ENCODE measurements around the gene AP1M2.
"Not testable (repeated sequence)": the region's sequence is repeated elsewhere in the genome, so short reads cannot be mapped to it uniquely, and the experiment has no call there.

The AP1M2 gene

GRCh38 chr19:10560154-10560553, 27.0 kb downstream of the AP1M2 start:
- DNase-seq = no peak

GRCh38 chr19:10557603-10558197, 29.4 kb downstream of the AP1M2 start:
- DNase-seq = no peak

DNA sequence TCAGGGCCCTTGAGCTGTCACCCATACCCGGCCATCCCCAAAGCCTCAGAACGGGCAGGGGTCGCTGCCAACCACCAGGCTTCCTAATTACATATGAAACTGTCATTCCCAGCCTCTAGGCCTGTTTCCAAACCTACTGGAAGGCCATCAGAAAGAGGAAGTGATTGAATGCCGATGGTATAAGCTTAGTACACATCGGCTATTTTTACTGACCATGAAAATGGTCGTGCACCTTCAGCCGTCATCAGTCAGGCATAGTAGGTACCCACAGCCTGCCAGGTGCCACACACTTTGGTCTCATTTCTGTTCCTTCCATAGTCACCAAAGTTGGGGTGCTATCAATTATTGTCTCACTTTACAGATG, 31.5 kb downstream of the AP1M2 start:
- no peak for DNase-seq

DNA sequence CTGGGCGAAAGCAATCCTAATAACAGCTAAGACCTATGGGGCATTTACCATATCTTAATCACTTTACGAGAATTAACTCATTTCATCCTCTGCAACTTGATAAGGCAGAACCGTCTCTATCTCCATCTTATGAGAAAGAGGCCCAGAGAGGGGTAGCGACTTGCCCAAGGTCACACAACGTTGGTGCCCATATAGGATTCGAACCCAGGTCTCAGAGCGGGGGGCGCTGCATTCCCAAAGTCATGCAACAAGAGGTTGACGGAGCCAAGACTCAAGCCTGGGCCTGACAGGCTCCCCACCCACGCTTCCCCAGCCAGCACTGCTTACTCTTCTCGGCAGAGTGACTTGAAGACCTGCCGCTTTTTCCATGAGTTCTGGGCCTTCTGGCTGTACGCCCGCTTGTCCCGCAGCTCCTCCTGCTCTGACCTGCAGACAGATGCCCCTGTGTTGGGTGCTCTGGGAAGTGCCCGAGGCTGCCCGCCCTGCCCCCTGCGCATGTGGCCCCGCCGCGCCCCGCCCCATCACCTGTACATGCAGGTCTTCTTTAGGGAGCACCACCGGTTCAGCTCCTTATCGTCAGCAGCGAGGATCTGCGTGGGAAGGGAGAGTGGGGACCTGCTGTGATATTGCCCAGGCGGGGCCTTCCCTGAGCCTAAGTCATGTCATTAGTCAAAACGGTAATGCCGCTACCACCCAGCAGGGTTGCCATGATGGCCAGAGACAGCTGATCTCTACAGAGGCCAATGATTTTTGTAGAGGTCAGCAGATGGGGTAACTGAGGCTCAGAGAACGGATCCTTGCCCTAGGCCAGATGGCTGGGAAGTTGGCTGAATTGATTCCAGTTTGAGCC, 32.1 kb downstream of the AP1M2 start:
- DNase-seq = no peak

DNA sequence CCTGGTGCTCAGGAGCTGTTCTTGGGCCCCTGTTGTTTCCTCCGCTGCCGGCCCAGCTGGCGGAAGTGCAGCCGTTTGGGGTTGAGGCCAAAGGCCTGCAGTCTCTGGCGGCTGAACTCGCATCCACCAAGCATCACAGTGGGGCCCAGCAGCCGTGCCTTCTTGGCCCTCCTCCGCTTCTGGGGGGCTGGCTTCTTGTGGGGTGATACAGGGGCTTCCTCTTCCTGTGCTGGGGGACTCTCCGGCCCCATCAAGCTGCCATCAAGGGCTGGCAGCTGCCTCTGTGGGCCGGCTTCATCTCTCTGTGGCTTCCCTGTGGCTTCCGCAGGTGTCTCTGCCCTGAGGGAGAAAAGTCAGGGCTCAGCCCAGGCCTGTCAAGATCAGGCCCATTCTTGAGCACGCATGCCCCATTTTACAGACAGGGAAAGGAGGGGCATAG, 33.1 kb downstream of the AP1M2 start:
- DNase-seq = no peak

DNA sequence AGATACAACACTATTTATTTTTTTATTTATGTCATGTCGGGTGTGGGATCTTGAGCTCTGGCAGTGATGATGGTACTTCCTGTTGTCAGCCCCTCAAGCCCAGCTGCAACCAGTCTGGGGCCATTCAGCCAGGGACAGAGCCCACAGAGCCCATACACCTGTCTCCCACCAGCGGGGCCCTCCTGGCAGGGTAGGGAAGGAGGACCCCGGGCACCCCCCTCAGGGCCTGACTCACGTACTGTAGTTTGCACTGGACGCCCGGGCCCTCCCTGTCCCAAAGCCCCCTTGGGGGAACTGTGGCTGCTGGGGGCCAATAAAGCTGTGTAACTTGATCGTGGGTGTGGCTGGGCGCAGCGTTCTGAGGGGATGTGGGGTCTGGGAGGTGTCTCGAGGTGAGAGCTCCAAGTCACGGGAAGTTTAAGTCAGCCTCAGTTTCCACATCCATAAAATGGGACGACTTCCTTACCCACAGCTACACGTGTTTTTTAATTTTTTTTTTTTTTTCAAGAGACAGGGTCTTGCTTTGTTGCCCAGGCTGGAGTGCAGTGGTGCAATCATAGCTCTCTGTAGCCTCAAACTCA, 33.9 kb downstream of the AP1M2 start:
- DNase-seq = no peak

GRCh38 chr19:10552510-10553053, 34.5 kb downstream of the AP1M2 start:
- DNase-seq = no peak

- DNase-seq = no peak
Observed at GRCh38 chr19:10551698-10552301, 35.3 kb downstream of the AP1M2 start.

DNA sequence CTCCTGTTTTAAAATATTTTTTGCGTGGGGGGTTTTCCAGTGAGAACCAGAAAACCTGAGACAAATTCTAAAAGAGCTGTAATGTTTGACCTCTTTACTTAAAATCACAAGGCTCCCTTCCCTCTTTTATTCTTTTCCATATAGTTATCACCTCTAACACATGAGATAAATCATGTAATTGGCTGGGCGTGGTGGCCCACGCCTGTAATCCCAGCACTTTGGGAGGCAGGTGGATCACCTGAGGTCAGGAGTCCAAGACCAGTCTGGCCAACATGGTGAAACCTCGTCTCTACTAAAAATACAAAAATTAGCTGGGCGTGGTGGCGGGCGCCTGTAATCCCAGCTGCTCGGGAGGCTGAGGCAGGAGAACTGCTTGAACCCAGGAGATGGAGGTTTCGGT, 36.1 kb downstream of the AP1M2 start:
- DNase-seq = not testable (repeated sequence)

GRCh38 chr19:10550336-10550735, 36.8 kb downstream of the AP1M2 start:
- no peak for DNase-seq

- no peak for DNase-seq
Observed at GRCh38 chr19:10549733-10550132, 37.4 kb downstream of the AP1M2 start.

DNA sequence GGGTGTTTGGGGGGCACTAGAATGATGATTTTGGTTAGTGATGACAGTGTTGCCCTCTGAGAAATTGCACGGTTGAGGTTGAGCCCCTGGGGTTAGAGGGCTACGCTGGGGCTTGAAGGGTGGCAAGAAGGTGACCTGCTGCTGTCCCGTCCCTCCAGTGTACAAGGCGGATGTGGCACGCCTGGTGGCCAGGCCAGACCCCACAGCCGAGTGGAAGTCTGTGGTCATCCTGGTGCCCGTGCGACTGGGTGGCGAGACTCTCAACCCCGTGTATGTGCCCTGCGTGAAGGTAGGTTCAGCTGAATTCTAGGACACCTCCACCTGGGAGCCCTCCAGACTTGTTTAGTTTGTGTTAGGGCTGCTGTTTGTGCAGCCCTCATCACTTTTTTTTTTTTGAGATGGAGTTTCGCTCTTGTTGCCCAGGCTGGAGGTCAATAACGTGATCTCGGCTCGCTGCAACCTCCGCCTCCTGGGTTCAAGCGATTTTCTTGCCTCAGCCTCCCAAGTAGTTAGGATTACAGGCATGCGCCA, 38.3 kb downstream of the AP1M2 start:
- no peak for DNase-seq

DNA sequence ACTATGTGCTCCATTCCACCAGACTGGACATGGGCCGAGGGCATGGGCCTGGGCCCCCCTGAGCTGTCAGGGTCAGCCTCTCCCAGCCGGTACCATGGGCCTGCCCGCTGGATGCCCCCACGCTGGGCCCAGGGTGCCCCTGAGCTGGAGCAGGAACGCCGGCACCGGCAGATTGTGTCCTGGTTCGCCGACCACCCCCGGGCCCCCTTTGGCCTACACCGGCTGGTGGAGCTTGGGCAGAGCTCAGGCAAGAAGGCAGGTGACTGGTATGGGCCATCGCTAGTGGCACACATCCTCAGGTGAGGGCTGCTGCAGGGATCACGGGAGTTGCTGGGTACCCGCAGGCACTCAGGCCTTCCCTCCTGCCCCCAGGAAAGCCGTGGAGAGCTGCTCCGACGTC, 40.3 kb downstream of the AP1M2 start:
- DNase-seq = no peak

DNA sequence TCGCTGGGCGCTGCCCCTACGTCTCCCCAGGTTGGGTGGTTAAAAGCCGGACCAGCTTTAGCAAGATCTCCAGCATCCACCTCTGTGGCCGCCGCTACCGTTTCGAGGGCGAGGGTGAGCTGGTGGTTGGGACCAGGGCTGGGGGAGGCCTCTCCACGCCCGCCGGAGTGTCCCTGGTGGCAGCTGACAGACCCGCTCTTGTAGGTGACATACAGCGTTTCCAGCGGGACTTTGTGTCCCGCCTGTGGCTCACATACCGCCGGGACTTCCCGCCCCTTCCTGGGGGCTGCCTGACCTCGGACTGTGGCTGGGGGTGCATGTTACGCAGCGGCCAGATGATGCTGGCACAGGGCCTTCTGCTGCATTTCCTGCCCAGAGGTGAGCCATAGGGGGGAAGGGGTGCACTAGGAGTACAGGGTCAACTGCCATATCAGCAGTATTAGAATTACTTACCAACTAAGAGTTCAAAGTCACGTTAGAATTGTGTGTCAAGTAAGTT, 42.3 kb downstream of the AP1M2 start:
- no peak for DNase-seq

DNA sequence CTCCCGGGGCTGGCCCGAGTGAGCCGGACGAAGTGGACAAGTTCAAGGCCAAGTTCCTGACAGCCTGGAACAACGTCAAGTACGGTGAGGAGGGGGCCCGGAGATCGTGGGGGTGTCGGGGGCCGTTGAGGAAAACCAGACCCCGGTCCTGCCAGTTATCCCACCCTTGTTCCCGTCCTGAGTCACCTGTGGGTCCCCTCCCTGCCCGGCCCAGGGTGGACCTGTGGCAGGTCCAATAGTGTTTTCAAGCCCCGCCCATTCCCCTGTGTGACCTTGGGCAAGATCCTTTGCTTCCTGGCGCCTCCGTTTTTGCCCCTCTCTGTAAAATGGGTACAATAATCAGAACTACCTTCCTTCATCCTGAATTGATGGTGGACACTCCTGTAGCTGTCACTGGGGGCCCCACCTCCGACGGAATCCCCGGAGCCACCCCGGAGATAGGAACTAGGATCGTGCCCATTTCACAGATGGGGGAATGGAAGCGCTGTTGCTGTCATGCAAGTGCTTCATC, 42.8 kb downstream of the AP1M2 start:
- no peak for DNase-seq

DNA sequence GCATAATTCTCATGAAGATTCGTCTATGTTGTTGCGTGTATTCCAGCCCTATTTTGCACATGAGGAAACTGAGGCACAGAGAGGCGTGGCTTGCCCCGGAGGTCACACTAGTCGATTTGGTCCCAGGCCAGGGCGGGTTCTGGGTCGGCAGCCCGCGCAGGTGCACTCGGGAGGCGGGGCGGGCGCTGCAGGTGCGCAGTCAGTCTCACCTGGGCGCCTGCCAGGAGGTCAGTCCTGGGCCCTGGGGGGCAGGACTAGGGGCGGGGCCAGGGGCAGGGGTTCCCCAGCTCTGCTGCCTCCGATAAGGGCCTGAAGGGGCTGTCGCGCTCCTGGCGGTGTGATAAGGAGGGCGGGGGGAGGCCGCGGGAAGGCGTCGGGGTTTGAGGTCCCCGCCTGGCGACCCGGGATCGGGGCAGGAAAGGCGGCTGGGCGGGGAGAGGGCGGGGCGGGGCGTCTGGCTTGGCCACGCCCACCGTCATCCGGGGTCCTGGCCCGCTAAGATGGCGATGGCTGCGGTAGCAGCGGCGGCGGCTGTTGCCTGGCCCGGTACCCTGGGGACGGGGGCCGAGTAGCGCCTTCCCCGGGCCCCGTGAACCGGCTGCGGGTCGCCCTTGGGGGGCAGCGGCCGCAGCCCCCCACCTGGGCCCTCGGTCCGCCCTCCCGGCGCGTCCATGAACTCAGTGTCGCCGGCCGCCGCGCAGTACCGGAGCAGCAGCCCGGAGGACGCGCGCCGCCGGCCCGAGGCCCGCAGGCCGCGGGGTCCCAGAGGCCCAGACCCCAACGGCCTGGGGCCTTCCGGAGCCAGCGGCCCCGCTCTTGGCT, 43.5 kb downstream of the AP1M2 start, which contains the start of gene ATG4D:
Gene ATG4D (plus strand): TSS at position 485 of the 822 bp plus-strand sequence. CDS start 187 bp downstream, at position 672.
- peak; percentile 23 for DNase-seq

DNA sequence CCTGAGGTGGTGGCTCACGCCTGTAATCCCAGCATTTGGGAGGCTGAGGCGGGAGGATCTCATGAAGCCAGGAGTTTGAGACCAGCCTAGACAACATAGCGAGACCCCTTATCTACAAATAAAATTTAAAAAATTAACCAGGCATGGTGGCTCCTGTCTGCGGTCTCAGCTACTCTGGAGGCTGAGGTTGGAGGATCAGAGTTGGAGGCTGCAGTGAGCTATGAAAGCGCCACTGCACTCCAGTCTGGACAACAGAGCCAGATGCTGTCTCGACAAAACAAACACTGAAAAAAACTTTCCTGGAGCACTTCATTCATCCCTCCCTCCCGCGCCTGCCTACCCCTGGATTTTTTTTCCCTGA, 44.1 kb downstream of the AP1M2 start:
- no peak for DNase-seq

DNA sequence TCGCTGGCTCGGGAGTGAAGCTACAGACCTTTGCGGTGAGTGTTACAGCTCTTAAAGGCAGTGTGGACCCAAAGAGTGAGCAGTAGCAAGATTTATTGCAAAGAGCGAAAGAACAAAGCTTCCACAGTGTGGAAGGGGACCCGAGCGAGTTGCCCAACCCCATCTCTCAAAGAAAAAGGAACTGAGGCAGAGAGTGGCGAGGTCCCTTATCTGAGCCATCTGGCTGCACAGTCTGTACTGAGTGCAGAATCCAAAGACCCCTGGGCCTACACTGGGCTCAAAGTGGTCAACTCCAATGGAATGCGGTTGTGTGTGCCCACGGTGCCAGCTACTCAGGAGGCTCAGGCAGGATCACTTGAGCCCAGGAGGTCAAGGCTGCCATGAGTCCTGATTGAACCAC, 48.1 kb downstream of the AP1M2 start:
- not testable (repeated sequence) for DNase-seq

DNA sequence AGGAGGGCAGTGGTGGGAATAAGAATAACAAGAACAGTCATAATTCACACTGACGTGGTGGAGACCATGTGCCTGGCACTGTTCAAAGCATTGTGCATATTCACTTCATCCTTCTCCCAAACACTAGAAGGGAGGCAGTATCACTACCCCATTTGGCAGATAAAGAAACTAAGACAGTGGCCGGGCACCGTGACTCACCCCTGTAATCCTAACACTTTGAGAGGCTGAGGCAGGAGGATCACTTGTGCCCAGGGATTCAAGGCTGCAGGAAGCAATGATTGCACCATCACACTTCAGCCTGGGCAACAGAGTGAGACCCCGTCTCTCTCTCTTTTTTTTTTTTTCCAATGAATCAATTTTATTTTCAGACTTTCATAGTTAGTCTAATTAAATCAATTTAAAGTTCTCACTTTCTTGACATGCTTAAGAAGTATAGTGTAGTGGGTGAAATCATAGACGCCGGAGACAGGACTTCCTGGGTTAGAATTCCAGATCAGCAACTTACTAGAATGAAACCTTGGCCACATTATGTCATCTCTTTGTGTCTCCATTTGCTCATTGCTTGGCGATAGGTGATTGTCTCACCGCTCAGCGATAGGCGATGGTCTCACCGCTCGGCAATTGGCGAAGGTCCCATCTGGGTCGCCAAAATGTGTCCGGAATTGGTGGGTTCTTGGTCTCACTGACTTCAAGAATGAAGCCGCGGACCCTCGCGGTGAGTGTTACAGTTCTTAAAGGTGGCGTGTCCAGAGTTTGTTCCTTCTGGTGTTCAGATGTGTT, 48.7 kb downstream of the AP1M2 start:
- no peak for DNase-seq

DNA sequence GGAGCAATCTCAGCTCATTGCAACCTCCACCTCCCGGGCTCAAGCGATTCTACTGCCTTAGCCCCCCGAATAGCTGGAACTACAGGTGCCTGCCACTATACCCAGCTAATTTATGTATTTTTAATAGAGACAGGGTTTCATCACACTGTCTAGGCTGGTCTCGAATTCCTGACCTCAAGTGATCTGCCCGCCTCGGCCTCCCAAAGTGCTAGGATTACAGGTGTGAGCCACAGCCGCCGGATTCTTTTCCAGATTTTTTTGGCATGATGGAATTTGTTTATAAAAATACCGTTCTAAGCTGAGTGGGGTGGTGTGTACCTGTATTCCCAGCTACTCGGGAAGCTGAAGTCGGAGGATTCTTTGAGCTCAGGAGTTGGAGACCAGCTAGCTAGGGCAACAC, 49.4 kb downstream of the AP1M2 start:
- DNase-seq = no peak

DNA sequence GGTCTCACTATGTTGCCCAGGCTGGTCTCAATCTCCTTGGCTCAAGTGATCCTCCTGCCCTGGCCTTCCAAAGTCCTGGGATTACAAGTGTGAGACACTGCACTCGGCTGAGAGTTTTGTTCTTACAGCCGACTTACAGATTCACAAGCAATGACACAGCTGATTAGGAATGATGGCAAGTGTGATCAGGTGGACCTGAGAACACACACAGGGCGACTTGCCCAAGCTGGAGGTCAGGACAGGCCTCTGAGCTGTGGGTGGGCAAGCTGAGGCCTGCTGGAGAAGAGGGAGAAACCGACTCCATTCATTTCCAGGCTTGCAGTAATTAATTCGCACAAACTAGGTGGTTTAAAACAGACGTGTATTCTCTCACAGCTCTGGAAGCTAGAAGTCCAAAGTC, 51.5 kb downstream of the AP1M2 start:
- no peak for DNase-seq
